Measurements from ENCODE around the gene RAP1GAP2.

- peak in 1 of 3 donors; percentile 10 for TF ChIP-seq POLR2AphosphoS5 (IDR thresholded peaks at IDR 0.05)
- no peak for TF ChIP-seq CTCF (IDR thresholded peaks at IDR 0.05)
Observed at GRCh38 chr17:2898255-2898926, 102.2 kb downstream of the RAP1GAP2 start.
